ENCODE results near the gene GGT6. TPM values are rescaled to one million over a fixed set of nuclear protein-coding genes. Genes with fewer than 3 reads are reported as not detected.

The GGT6 gene
- total RNA-seq, 1 experiment from 2014 or later, result not detected

GRCh38 chr17:4515501-4515900 is 44.9 kb downstream of the GGT6 start:
- Histone ChIP-seq H3K27me3 (replicated peaks; ENCODE audit: insufficient read depth, low read depth, low read length, poor library complexity) (no peaks in the 10 kb centered on the region), H3K4me1 (ENCODE audit: insufficient read depth, low read length, poor library complexity, severe bottlenecking) (no peaks in the 10 kb centered on the region), H3K27ac (ENCODE audit: low read depth, low read length, poor library complexity, severe bottlenecking) (no peak overlapping the region), H3K36me3 (ENCODE audit: insufficient read depth, low read length, poor library complexity, severe bottlenecking) (no peaks in the 10 kb centered on the region), H3K9me3 (ENCODE audit: low read depth, low read length, poor library complexity, severe bottlenecking) (no peaks in the 10 kb centered on the region), H3K4me3 (ENCODE audit: low read depth, low read length, poor library complexity, severe bottlenecking) (no peak overlapping the region)
- ChIA-PET POLR2A (ENCODE audit: low non-redundant PET) (no interaction called here), CTCF (interaction anchor here (0.7 kb wide), 1 partner anchor 17 kb away, joined by 3 read pairs; the partner anchor contains the start of gene SPNS2)
- DNase-seq (ENCODE audit: low spot score), result no peak
- TF ChIP-seq CTCF (conservative IDR thresholded peaks at IDR 0.05; ENCODE audit: low read depth, low read length) (no peak), EZH2 (IDR thresholded peaks at IDR 0.05; ENCODE audit: borderline replicate concordance, low read depth, low read length, poor library complexity, severe bottlenecking) (no peak)
- intact Hi-C loops (cut with micrococcal nuclease; ENCODE audit: unreplicated experiment), result no loop called here
- no TSS peak for BruUV-seq (replicated peaks)

- BruUV-seq (replicated peaks), result no TSS peak
- CTCF ChIA-PET, result no interaction called here
- Histone ChIP-seq H3K4me1 (ENCODE audit: insufficient read depth, low read length, poor library complexity, severe bottlenecking) (no peaks in the 10 kb centered on the region), H3K36me3 (ENCODE audit: insufficient read depth, low read length, poor library complexity, severe bottlenecking) (no peaks in the 10 kb centered on the region), H3K9me3 (ENCODE audit: low read depth, low read length, poor library complexity, severe bottlenecking) (no peaks in the 10 kb centered on the region), H3K27me3 (replicated peaks; ENCODE audit: insufficient read depth, low read depth, low read length, poor library complexity) (no peaks in the 10 kb centered on the region), H3K27ac (ENCODE audit: low read depth, low read length, poor library complexity, severe bottlenecking) (no peak overlapping the region), H3K4me3 (ENCODE audit: low read depth, low read length, poor library complexity, severe bottlenecking) (no peak overlapping the region)
- intact Hi-C loops (cut with micrococcal nuclease; ENCODE audit: unreplicated experiment), result no loop called here
- DNase-seq (ENCODE audit: low spot score), result no peak
- POLR2A ChIA-PET (ENCODE audit: low non-redundant PET), result no interaction called here
- TF ChIP-seq CTCF (conservative IDR thresholded peaks at IDR 0.05; ENCODE audit: low read depth, low read length) (no peak), EZH2 (IDR thresholded peaks at IDR 0.05; ENCODE audit: borderline replicate concordance, low read depth, low read length, poor library complexity, severe bottlenecking) (no peak)
These were observed 45.6 kb downstream of the GGT6 start for GRCh38 chr17:4514779-4515178.

GRCh38 chr17:4514206-4514605 is 46.2 kb downstream of the GGT6 start:
- H3K27ac ChIP-seq (ENCODE audit: low read depth, low read length, poor library complexity, severe bottlenecking), result no peak overlapping the region
- BruUV-seq (replicated peaks), result no TSS peak

More at GRCh38 chr17:4514206-4514605, 46.2 kb downstream of the GGT6 start:
- TF ChIP-seq CTCF (conservative IDR thresholded peaks at IDR 0.05; ENCODE audit: low read depth, low read length), result no peak
- no peak for TF ChIP-seq EZH2 (IDR thresholded peaks at IDR 0.05; ENCODE audit: borderline replicate concordance, low read depth, low read length, poor library complexity, severe bottlenecking)
- CTCF ChIA-PET, result no interaction called here
- POLR2A ChIA-PET (ENCODE audit: low non-redundant PET), result no interaction called here
- no peaks in the 10 kb centered on the region for H3K9me3 ChIP-seq (ENCODE audit: low read depth, low read length, poor library complexity, severe bottlenecking)
- H3K27me3 ChIP-seq (replicated peaks; ENCODE audit: insufficient read depth, low read depth, low read length, poor library complexity), result no peaks in the 10 kb centered on the region
- H3K4me1 ChIP-seq (ENCODE audit: insufficient read depth, low read length, poor library complexity, severe bottlenecking), result no peaks in the 10 kb centered on the region
- H3K4me3 ChIP-seq (ENCODE audit: low read depth, low read length, poor library complexity, severe bottlenecking), result no peak overlapping the region
- intact Hi-C loops (cut with micrococcal nuclease; ENCODE audit: unreplicated experiment), result no loop called here
- no peaks in the 10 kb centered on the region for H3K36me3 ChIP-seq (ENCODE audit: insufficient read depth, low read length, poor library complexity, severe bottlenecking)
- DNase-seq (ENCODE audit: low spot score), result no peak

All from A673 (cell line).